Stimulated activated CD4-positive, alpha-beta T cell treated with anti-CD3 and anti-CD28 coated beads, Interleukin-15, amount 100 ng/mL, for 1 hour (primary cell): Measurements from ENCODE around the gene SLC2A13.
"Not testable (repeated sequence)": the region's sequence is repeated elsewhere in the genome, so short reads cannot be mapped to it uniquely, and the experiment has no call there.

Source experiments
- DNase-seq, 2 donors: peaks; one replicate each; pipeline ENCODE4 v3.0.0-alpha.2; 2020; ENCODE audit warnings: low read depth in 1 of 2, low spot score in 1 of 2

The SLC2A13 gene

DNA sequence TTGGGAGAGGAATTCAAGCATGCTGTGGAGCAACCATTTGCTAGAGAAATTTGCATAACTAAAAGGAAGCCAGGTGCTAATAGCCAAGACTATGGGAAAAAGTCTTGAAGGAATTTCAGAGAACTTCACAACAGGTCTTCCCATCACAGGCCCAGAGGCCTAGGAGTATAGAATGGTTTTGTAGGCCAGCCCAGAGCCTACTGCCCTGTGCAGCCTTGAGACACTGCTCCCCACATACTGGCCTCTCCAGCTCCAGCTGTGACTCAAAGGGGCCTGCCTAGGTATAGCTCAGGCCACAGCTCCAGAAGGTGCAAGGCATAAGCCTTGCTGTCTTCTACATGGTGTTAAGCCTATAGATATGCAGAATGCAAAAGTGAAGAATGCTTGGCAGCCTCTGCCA lies 227.1 kb downstream of the SLC2A13 start:
- no peak for DNase-seq

- DNase-seq = no peak
Observed at GRCh38 chr12:39875721-39876120, 230.2 kb downstream of the SLC2A13 start.

GRCh38 chr12:39874785-39875184 lies 231.1 kb downstream of the SLC2A13 start:
- DNase-seq = no peak

- no peak for DNase-seq
Observed at GRCh38 chr12:39873065-39873464, 232.8 kb downstream of the SLC2A13 start.

- no peak for DNase-seq
Observed at GRCh38 chr12:39872425-39872824, 233.5 kb downstream of the SLC2A13 start.

DNA sequence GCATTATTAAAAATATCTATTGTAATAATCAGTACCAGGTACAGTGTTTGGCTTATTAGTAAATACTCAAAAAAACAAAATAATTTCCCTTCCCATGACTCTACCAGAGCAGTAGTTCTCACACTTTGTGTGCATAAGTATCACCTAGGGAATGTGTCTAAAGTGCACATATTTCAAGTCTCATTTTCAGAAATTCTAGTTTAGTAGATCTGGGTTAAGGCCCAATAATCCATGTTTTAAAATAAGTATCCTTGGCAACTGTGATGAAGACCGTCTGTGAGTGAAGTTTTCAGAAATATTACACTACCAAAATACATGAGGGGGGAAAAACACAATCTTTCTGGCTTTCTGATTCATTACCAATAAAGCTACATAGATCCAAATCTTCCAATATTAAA lies 237.6 kb downstream of the SLC2A13 start:
- DNase-seq = no peak

DNA sequence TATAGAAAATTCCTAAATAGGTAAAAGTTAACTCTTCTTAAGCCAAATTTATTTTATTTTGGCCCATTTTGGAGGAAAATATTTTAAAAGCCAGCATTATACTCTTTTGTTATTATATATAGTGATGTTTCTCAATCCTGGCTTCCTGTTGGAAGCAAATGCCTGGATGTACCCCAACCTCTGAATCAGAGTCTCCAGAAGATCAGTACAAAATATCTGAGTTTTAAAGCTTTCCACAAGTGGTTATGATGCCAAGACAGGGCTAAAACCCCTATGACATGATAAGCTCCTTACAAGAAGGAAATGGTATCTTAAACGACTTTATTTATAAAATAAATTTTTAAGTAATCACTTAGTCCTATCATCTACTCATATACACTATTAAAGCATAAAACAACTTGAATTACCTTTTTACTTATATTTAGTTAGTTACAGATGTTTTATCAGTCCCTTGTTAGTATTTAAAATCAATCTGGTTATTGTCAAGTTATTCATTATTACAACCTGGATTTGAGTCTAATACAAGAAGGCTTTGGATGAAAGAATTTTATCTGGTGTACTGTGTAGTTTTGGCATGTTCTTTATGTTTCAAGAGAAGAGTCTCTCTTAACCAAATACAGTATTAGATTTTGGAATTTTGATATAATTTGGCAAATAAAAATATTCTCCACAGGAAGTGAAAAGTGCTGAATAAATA lies 238.1 kb downstream of the SLC2A13 start:
- DNase-seq = no peak

- no peak for DNase-seq
Observed at GRCh38 chr12:39866135-39866534, 239.7 kb downstream of the SLC2A13 start.

DNA sequence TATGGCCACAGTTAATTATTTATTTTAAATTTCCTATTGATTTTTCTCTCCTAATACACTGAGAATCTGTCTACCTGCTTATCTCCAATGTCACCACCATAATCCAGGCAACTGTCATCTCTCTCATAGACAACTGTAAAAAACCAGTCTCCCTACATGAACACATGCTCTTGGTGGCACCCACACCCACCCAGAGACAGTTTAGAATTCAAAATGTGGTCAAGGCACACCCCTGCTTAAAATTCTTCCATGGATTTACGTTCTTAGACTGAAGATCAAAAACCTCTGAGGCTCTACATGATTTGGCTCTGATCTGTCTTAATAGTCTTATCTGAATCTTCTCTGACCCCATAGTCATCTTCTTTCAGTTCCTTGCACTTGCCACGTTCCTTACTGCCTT lies 245.2 kb downstream of the SLC2A13 start:
- no peak for DNase-seq

- DNase-seq = no peak
Observed at GRCh38 chr12:39853003-39853402, 252.9 kb downstream of the SLC2A13 start.

GRCh38 chr12:39852346-39852745 lies 253.5 kb downstream of the SLC2A13 start:
- no peak for DNase-seq

GRCh38 chr12:39848218-39848617 lies 257.7 kb downstream of the SLC2A13 start:
- DNase-seq = not testable (repeated sequence)

DNA sequence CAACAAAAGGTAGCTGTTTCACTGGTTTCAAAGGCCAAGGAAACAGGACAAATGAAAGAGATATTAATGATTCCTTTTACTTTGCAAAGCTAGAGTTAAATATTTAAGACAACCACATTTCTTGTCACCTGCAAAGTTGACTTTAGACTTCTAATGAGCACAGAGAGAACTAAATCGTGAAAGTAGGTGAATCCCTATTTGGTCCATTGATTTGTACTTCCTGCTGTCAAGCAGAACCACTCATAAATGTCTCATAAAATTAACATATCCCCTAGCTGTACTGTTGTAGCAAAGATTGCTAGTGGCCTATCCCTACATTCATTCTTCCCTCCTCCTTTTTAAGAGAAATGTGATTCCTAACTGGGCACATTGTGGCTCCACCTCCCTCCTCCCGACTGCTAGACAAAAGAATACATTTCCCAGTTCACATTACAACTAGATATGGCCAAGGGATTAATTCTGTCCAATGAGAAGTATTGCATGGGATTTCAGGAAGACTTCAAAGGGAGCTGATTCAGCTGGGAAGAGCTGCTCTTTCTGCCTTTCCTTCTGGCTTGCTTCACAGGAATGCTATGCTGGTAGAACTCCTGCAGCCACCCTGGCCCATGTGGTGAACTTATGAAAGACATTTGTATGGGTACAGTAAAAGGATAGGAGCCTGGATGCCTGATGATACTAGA lies 258.8 kb downstream of the SLC2A13 start:
- no peak for DNase-seq

- DNase-seq = no peak
Observed at GRCh38 chr12:39846304-39846703, 259.6 kb downstream of the SLC2A13 start.

- DNase-seq = no peak
Observed at GRCh38 chr12:39840422-39840821, 265.5 kb downstream of the SLC2A13 start.

GRCh38 chr12:39839072-39839471 lies 266.8 kb downstream of the SLC2A13 start:
- DNase-seq = no peak

GRCh38 chr12:39835517-39836489 lies 270.1 kb downstream of the SLC2A13 start:
- no peak for DNase-seq

GRCh38 chr12:39831587-39832315 lies 274.1 kb downstream of the SLC2A13 start:
- DNase-seq = no peak

GRCh38 chr12:39830852-39831520 lies 274.9 kb downstream of the SLC2A13 start:
- DNase-seq = no peak

DNA sequence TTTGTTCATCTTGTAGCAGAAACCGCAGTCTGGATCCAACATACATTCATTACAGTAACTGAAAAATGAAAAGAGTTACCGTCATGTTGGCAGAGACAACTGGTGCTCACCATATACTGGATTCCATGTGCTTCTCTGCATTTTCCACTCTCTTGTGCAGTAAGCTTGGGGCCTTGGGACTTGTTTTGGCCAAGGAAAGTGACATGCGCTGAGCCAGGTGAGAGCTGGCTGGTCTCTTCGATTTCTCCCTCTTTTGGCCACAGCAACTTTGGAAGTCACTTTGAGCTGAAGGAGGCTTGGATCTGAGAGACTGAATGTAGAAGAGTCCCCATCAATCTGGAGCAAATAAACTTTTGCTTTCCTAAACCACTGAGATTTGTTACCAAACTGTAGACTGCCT lies 275.7 kb downstream of the SLC2A13 start:
- DNase-seq = no peak
